ENCODE measurements around the gene SEMA6A. TPM values are rescaled to one million over a fixed set of nuclear protein-coding genes. Genes with fewer than 3 reads are reported as not detected.

The SEMA6A gene
- total RNA-seq, 1 experiment from 2014 or later, result not detected

- Histone ChIP-seq H3K9me3 (ENCODE audit: low read length) (no peaks in the 10 kb centered on the region), H3K4me3 (ENCODE audit: low read length) (peak overlapping the region; percentile 68), H2AFZ (ENCODE audit: low read length) (peak overlapping the region; percentile 69), H3K4me1 (ENCODE audit: insufficient read depth, low read length) (peaks cover 11% of the 10 kb centered on the region; the same call in 1 of the 2 replicates), H3K27ac (ENCODE audit: low read length) (no peak overlapping the region), H3F3A (ENCODE audit: low read length, unreplicated experiment) (no peaks in the 10 kb centered on the region), H3K9ac (ENCODE audit: low read length) (no peak overlapping the region), H3K9me2 (replicated peaks; ENCODE audit: low read length) (no peaks in the 10 kb centered on the region), H3K79me2 (ENCODE audit: low read length) (no peaks in the 10 kb centered on the region), H3K27me3 (ENCODE audit: low read length) (peaks cover 59% of the 10 kb centered on the region), H3K4me2 (ENCODE audit: low read length) (peak overlapping the region; percentile 92), H4K20me1 (ENCODE audit: low read length) (no peaks in the 10 kb centered on the region), H3K36me3 (ENCODE audit: low read depth, low read length) (no peaks in the 10 kb centered on the region)
- POLR2A ChIA-PET (ENCODE audit: unreplicated experiment), result no interaction called here
- CTCF ChIA-PET, result no interaction called here
- ATAC-seq, result no peak
- no TSS peak for BruUV-seq (replicated peaks)
- TF ChIP-seq EZH2 (IDR thresholded peaks at IDR 0.05; ENCODE audit: low read length, unreplicated experiment), result no peak
- TF ChIP-seq CTCF (conservative IDR thresholded peaks at IDR 0.05; ENCODE audit: low read depth, low read length), result no peak
- TF ChIP-seq EZH2phosphoT487 (IDR thresholded peaks at IDR 0.05; ENCODE audit: borderline replicate concordance, low read length), result no peak
- no peak for DNase-seq
- intact Hi-C loops (cut with micrococcal nuclease), result loop anchor here (2.0 to 5.0 kb wide), 2 partner anchors 375 to 437 kb away; no protein-coding TSS in a partner anchor
These were observed 789 bp downstream of the SEMA6A start for GRCh38 chr5:116573702-116574366.

GRCh38 chr5:116573279-116573701 lies 1.3 kb downstream of the SEMA6A start:
- POLR2A ChIA-PET (ENCODE audit: unreplicated experiment), result no interaction called here
- ATAC-seq, result no peak
- H4K20me1 ChIP-seq (ENCODE audit: low read length), result no peaks in the 10 kb centered on the region
- intact Hi-C loops (cut with micrococcal nuclease), result loop anchor here (5.0 kb wide), 1 partner anchor 436 kb away; no protein-coding TSS in a partner anchor
- H3F3A ChIP-seq (ENCODE audit: low read length, unreplicated experiment), result no peaks in the 10 kb centered on the region
- CTCF ChIA-PET, result no interaction called here
- H3K9me2 ChIP-seq (replicated peaks; ENCODE audit: low read length), result no peaks in the 10 kb centered on the region
- peak overlapping the region; percentile 92 for H3K4me2 ChIP-seq (ENCODE audit: low read length)
- no peak for DNase-seq
- no TSS peak for BruUV-seq (replicated peaks)
- H3K27me3 ChIP-seq (ENCODE audit: low read length), result peaks cover 56% of the 10 kb centered on the region
- no peak for TF ChIP-seq CTCF (conservative IDR thresholded peaks at IDR 0.05; ENCODE audit: low read depth, low read length)
- peak; percentile 4 for TF ChIP-seq EZH2 (IDR thresholded peaks at IDR 0.05; ENCODE audit: low read length, unreplicated experiment)
- H3K9me3 ChIP-seq (ENCODE audit: low read length), result no peaks in the 10 kb centered on the region
- H3K4me3 ChIP-seq (ENCODE audit: low read length), result peak overlapping the region; percentile 68
- no peaks in the 10 kb centered on the region for H3K36me3 ChIP-seq (ENCODE audit: low read depth, low read length)
- H3K4me1 ChIP-seq (ENCODE audit: insufficient read depth, low read length), result peaks cover 11% of the 10 kb centered on the region; the same call in 1 of the 2 replicates
- no peaks in the 10 kb centered on the region for H3K79me2 ChIP-seq (ENCODE audit: low read length)
- H3K27ac ChIP-seq (ENCODE audit: low read length), result no peak overlapping the region
- peak overlapping the region; percentile 69 for H2AFZ ChIP-seq (ENCODE audit: low read length)
- H3K9ac ChIP-seq (ENCODE audit: low read length), result no peak overlapping the region

All from PC-3 (cell line).